ENCODE results near the gene IGF1R.

IGF1R gene

GRCh38 chr15:98943051-98943508 lies 294.7 kb downstream of the IGF1R start:
- DNase-seq (ENCODE audit: low read depth in 2 of 2), result no peak

- no peak for DNase-seq (ENCODE audit: low read depth in 2 of 2)
Observed at GRCh38 chr15:98943601-98944151, 295.3 kb downstream of the IGF1R start.

- no peak for DNase-seq (ENCODE audit: low read depth in 2 of 2)
Observed at GRCh38 chr15:98946301-98947255, 298.2 kb downstream of the IGF1R start.

GRCh38 chr15:98948456-98948855 lies 300.1 kb downstream of the IGF1R start:
- DNase-seq (ENCODE audit: low read depth in 2 of 2), result no peak

- DNase-seq (ENCODE audit: low read depth in 2 of 2), result no peak
Observed at GRCh38 chr15:98948941-98949340, 300.6 kb downstream of the IGF1R start.

- no peak for DNase-seq (ENCODE audit: low read depth in 2 of 2)
Observed at GRCh38 chr15:98949624-98950023, 301.3 kb downstream of the IGF1R start.

- DNase-seq (ENCODE audit: low read depth in 2 of 2), result no peak
Observed at GRCh38 chr15:98950248-98950647, 301.9 kb downstream of the IGF1R start.

- DNase-seq (ENCODE audit: low read depth in 2 of 2), result no peak
Observed at GRCh38 chr15:98951004-98951403, 302.7 kb downstream of the IGF1R start.

- no peak for DNase-seq (ENCODE audit: low read depth in 2 of 2)
Observed at GRCh38 chr15:98951493-98952320, 303.4 kb downstream of the IGF1R start.

- DNase-seq (ENCODE audit: low read depth in 2 of 2), result peak in 1 of 2 donors; percentile 4
Observed at GRCh38 chr15:98952381-98952803, 304.1 kb downstream of the IGF1R start.

GRCh38 chr15:98953000-98953787 lies 304.9 kb downstream of the IGF1R start:
- peak; percentile 28 to 40 for DNase-seq (ENCODE audit: low read depth in 2 of 2)

- no peak for DNase-seq (ENCODE audit: low read depth in 2 of 2)
Observed at GRCh38 chr15:98953968-98954367, 305.6 kb downstream of the IGF1R start.

- no peak for DNase-seq (ENCODE audit: low read depth in 2 of 2)
Observed at GRCh38 chr15:98954411-98954810, 306.1 kb downstream of the IGF1R start.

- no peak for DNase-seq (ENCODE audit: low read depth in 2 of 2)
Observed at GRCh38 chr15:98955331-98955730, 307.0 kb downstream of the IGF1R start.

- DNase-seq (ENCODE audit: low read depth in 2 of 2), result no peak
Observed at GRCh38 chr15:98955961-98956723, 307.8 kb downstream of the IGF1R start.

- no peak for DNase-seq (ENCODE audit: low read depth in 2 of 2)
Observed at GRCh38 chr15:98956796-98957553, 308.6 kb downstream of the IGF1R start.

- DNase-seq (ENCODE audit: low read depth in 2 of 2), result no peak
Observed at GRCh38 chr15:98957655-98958054, 309.3 kb downstream of the IGF1R start.

- no peak for DNase-seq (ENCODE audit: low read depth in 2 of 2)
Observed at GRCh38 chr15:98958076-98958475, 309.7 kb downstream of the IGF1R start.

GRCh38 chr15:98958918-98959639 lies 310.7 kb downstream of the IGF1R start:
- no peak for DNase-seq (ENCODE audit: low read depth in 2 of 2)
